SK-N-SH treated with all-trans-retinoic acid at 6 μM for 48 hours (cell line): ENCODE data around the gene LONRF2.
"Not testable (repeated sequence)": the region's sequence is repeated elsewhere in the genome, so short reads cannot be mapped to it uniquely, and the experiment has no call there.

Experiments used
- OSR1 ChIP-seq: fragments of 250-450 bp; sonication (Bioruptor Pico); IDR thresholded peaks from 2 replicates; pipeline ENCODE4 v1.8.0; 2022; ENCODE audit warnings: moderate library complexity, mild to moderate bottlenecking, inconsistent platforms
- PPARA ChIP-seq: fragments of 250-450 bp; sonication (Bioruptor Pico); IDR thresholded peaks from 2 replicates; pipeline ENCODE4 v1.5.0; 2020; ENCODE audit warnings: mild to moderate bottlenecking, borderline replicate concordance
- TCF4 ChIP-seq: fragments of 250-450 bp; sonication (Bioruptor Pico); IDR thresholded peaks from 2 replicates; pipeline ENCODE4 v1.8.0; 2021; ENCODE audit warnings: mild to moderate bottlenecking, moderate library complexity, borderline replicate concordance
- ZFP3 ChIP-seq: fragments of 250-450 bp; sonication (Bioruptor Pico); IDR thresholded peaks from 2 replicates; pipeline ENCODE4 v1.5.0; 2020; ENCODE audit warnings: mild to moderate bottlenecking, moderate library complexity
- ZFP30 ChIP-seq: fragments of 450-650 bp; formaldehyde crosslinking; IDR thresholded peaks from 2 replicates; pipeline ENCODE4 v1.5.0; 2022; ENCODE audit warnings: mild to moderate bottlenecking, moderate library complexity
- ZNF565 ChIP-seq: fragments of 450-650 bp; formaldehyde crosslinking; conservative IDR thresholded peaks from 2 replicates; pipeline ENCODE4 v1.5.0; 2020; ENCODE audit warnings: low read depth, mild to moderate bottlenecking, moderate library complexity
- ZNF70 ChIP-seq: fragments of 450-650 bp; formaldehyde crosslinking; IDR thresholded peaks from 2 replicates; pipeline ENCODE4 v1.5.0; 2020; ENCODE audit warnings: mild to moderate bottlenecking, moderate library complexity
- ZNF8 ChIP-seq: fragments of 450-650 bp; formaldehyde crosslinking; IDR thresholded peaks from 2 replicates; pipeline ENCODE4 v1.5.0; 2020; ENCODE audit warnings: mild to moderate bottlenecking, moderate library complexity
- TF ChIP-seq, protein P1 (sequence below): fragments of 250-450 bp; sonication (Bioruptor Pico); IDR thresholded peaks from 2 replicates; pipeline ENCODE4 v1.8.0; 2020; ENCODE audit warnings: mild to moderate bottlenecking, moderate library complexity, borderline replicate concordance

DNA sequence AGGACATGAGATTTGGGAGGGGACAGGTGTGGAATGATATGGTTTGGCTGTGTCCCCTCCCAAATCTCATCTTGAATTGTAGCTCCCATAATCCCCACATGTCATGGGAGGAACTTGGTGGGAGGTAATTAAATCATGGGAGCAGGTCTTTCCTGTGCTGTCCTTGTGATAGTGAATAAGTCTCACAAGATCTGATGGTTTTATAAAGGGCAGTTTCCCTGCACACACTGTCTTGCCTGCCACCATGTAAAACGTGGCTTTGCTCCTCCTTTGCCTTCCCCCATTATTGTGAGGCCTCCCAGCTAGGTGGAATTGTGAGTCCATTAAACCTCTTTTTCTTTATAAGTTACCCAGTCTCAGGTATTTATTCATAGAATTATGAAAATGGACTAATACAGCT, 22.8 kb upstream of the LONRF2 start:
- TF ChIP-seq TCF4, ZNF565, ZNF8, ZFP30, PPARA, OSR1, ZFP3, ZNF70 (CRISPR knock-in tag): not testable (repeated sequence)
- TF ChIP-seq, protein P1, sequence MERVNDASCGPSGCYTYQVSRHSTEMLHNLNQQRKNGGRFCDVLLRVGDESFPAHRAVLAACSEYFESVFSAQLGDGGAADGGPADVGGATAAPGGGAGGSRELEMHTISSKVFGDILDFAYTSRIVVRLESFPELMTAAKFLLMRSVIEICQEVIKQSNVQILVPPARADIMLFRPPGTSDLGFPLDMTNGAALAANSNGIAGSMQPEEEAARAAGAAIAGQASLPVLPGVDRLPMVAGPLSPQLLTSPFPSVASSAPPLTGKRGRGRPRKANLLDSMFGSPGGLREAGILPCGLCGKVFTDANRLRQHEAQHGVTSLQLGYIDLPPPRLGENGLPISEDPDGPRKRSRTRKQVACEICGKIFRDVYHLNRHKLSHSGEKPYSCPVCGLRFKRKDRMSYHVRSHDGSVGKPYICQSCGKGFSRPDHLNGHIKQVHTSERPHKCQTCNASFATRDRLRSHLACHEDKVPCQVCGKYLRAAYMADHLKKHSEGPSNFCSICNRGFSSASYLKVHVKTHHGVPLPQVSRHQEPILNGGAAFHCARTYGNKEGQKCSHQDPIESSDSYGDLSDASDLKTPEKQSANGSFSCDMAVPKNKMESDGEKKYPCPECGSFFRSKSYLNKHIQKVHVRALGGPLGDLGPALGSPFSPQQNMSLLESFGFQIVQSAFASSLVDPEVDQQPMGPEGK, result not testable (repeated sequence)
